ENCODE data around the gene TRIM62. TPM values are rescaled to one million over a fixed set of nuclear protein-coding genes. Genes with fewer than 3 reads are reported as not detected.

Gene TRIM62
- total and polyA plus RNA-seq, 11 donors: 1.8 to 6.1 (median 3.3) TPM

DNA sequence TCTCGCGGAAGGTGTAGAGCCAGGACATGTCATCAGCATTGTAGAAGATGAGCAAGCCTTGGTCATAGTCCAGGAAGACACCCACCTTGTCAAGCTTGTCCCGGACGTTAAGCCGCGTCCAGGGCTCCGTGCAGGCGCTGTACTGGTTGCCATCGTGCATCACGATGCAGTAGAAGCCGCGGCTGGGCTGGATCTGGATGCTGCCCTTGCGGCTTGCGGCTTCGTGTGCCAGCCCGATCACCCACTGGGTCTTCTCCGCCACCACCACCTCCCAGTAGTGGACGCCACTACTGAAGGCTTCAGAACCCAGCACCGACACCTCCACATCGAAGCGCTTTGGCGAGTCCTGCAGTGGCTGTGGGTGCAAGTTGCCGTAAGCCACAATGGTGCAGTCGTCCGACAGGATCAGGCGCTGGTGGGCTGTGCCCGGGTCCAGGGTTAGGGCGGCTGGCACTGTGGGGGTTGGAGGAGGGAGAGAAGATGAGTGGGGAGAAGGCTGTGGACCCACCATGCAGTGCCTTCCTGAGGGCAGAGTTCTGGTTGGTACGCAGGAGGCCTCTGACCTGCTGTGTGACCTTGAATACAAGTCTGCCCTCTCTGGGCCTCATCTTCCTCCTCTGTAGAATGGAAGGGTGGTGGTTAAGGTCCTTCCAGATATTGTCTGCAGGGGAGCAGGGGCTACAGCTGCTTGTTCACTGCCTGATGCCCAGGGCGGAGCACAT, 34.4 kb downstream of the TRIM62 start:
- intact Hi-C loops (cut with DNase I): loop anchor here in 1 of 10 donors (10.0 kb wide), 1 partner anchor 217 kb away; no protein-coding TSS in a partner anchor
- 95 to 98% (median 97%) methylated on average over 14 to 30 of the region's 30 CpGs for WGBS, 4 donors
- H3K27me3 ChIP-seq: no peaks in the 10 kb centered on the region
- TF ChIP-seq POLR2A (IDR thresholded peaks at IDR 0.05): no peak
- TF ChIP-seq, protein P1, sequence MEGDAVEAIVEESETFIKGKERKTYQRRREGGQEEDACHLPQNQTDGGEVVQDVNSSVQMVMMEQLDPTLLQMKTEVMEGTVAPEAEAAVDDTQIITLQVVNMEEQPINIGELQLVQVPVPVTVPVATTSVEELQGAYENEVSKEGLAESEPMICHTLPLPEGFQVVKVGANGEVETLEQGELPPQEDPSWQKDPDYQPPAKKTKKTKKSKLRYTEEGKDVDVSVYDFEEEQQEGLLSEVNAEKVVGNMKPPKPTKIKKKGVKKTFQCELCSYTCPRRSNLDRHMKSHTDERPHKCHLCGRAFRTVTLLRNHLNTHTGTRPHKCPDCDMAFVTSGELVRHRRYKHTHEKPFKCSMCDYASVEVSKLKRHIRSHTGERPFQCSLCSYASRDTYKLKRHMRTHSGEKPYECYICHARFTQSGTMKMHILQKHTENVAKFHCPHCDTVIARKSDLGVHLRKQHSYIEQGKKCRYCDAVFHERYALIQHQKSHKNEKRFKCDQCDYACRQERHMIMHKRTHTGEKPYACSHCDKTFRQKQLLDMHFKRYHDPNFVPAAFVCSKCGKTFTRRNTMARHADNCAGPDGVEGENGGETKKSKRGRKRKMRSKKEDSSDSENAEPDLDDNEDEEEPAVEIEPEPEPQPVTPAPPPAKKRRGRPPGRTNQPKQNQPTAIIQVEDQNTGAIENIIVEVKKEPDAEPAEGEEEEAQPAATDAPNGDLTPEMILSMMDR (IDR thresholded peaks at IDR 0.05): no peak
- H3K4me1 ChIP-seq: peaks cover 0 to 32% (median 12%) of the 10 kb centered on the region in 12 donors
- no peak overlapping the region for H3K4me3 ChIP-seq
- peaks cover 0 to 38% (median 16%) of the 10 kb centered on the region in 9 donors for H3K36me3 ChIP-seq
- H3K27ac ChIP-seq: no peak overlapping the region
- ATAC-seq (no peak), DNase-seq (no peak)
- H3K9me3 ChIP-seq: no peaks in the 10 kb centered on the region

- Histone ChIP-seq H3K4me3 (no peak overlapping the region), H3K9me3 (no peaks in the 10 kb centered on the region), H3K4me1 (peaks cover 0 to 20% (median 3%) of the 10 kb centered on the region in 12 donors), H3K27ac (no peak overlapping the region), H3K36me3 (peaks cover 0 to 38% (median 16%) of the 10 kb centered on the region in 9 donors), H3K27me3 (no peaks in the 10 kb centered on the region)
- no peak for DNase-seq
- no peak for ATAC-seq
- intact Hi-C loops (cut with DNase I): loop anchor here in 1 of 10 donors (10.0 kb wide), 1 partner anchor 219 kb away; no protein-coding TSS in a partner anchor
- TF ChIP-seq POLR2A (IDR thresholded peaks at IDR 0.05): no peak
- TF ChIP-seq, protein P1 (IDR thresholded peaks at IDR 0.05): no peak
- 89 to 97% (median 92%) methylated on average over 3 of the region's 3 CpGs for WGBS, 4 donors
These were observed 35.8 kb downstream of the TRIM62 start for GRCh38 chr1:33146003-33146402.

DNA sequence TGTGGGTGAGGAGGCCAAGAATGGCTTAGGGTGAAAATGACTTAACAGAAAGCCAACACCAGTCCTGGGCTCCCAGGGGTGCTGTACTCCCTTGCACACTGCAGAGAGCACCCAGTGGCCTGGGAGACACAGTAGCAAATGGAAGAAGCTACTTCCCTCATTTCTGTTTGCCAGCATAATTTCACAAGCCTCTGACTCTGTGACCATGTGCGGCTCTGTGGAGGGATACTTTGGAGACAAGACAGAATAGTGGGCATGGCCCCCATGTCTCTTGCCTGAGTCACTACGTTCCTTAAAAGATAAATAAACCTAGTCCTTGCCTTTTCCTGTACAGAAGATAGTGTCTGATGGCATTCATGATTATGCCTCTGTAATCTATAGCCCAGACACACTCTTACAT, 38.1 kb downstream of the TRIM62 start:
- peak overlapping the region in 3 of 12 donors; percentile 27 to 31 (median 29) for H3K27ac ChIP-seq
- H3K4me3 ChIP-seq: no peak overlapping the region
- H3K9me3 ChIP-seq: no peaks in the 10 kb centered on the region
- DNase-seq (no peak), ATAC-seq (no peak)
- intact Hi-C loops (cut with DNase I): loop anchor here in 2 of 10 donors (5.0 to 10.0 kb wide), 2 partner anchors 221 to 224 kb away; no protein-coding TSS in a partner anchor
- H3K36me3 ChIP-seq: peaks cover 0 to 38% (median 16%) of the 10 kb centered on the region in 9 donors
- no peaks in the 10 kb centered on the region for H3K27me3 ChIP-seq
- H3K4me1 ChIP-seq: peaks cover 0 to 18% (median 3%) of the 10 kb centered on the region in 12 donors
- WGBS, 4 donors: 77 to 85% (median 84%) methylated on average over 2 of the region's 2 CpGs
- TF ChIP-seq POLR2A (IDR thresholded peaks at IDR 0.05): no peak
- TF ChIP-seq, protein P1 (IDR thresholded peaks at IDR 0.05): no peak

GRCh38 chr1:33143176-33143575, 38.7 kb downstream of the TRIM62 start:
- Histone ChIP-seq H3K36me3 (peaks cover 0 to 38% (median 16%) of the 10 kb centered on the region in 9 donors), H3K4me3 (no peak overlapping the region), H3K27ac (peak overlapping the region in 4 of 12 donors; percentile 20 to 53 (median 31)), H3K27me3 (no peaks in the 10 kb centered on the region), H3K4me1 (peaks cover 0 to 18% (median 3%) of the 10 kb centered on the region in 12 donors), H3K9me3 (no peaks in the 10 kb centered on the region)
- intact Hi-C loops (cut with DNase I): loop anchor here in 2 of 10 donors (5.0 to 10.0 kb wide), 2 partner anchors 222 to 224 kb away; no protein-coding TSS in a partner anchor
- peak in 3 of 4 donors; percentile 49 to 59 (median 55) for ATAC-seq
- TF ChIP-seq, protein P1 (IDR thresholded peaks at IDR 0.05): no peak
- TF ChIP-seq POLR2A (IDR thresholded peaks at IDR 0.05): no peak
- peak in 2 of 5 donors; percentile 39 to 58 for DNase-seq
- WGBS, 4 donors: 39 to 67% (median 48%) methylated on average over 4 of the region's 4 CpGs

All from heart left ventricle (tissue), 16 donors.